ENCODE results near the gene SLC35F3.

DNA sequence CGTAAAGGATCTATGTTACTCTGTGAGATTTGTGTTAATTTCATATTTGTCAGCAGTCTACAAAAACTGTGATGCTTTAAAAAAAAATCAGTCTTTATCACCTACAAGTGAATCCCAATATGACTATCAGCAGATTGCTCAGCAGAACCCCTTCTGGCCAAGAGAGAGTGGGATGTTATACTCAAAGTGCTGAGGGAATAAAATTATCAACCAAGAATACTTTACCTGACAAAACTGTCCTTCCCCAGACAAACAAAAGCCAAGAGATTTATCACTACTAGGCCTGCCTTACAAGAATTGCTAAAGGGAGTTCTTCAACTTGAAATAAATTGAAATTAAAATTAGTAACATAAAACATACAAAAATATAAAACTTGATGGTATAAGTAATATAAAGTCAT is 105.2 kb downstream of the SLC35F3 start:
- TF ChIP-seq, protein P1, sequence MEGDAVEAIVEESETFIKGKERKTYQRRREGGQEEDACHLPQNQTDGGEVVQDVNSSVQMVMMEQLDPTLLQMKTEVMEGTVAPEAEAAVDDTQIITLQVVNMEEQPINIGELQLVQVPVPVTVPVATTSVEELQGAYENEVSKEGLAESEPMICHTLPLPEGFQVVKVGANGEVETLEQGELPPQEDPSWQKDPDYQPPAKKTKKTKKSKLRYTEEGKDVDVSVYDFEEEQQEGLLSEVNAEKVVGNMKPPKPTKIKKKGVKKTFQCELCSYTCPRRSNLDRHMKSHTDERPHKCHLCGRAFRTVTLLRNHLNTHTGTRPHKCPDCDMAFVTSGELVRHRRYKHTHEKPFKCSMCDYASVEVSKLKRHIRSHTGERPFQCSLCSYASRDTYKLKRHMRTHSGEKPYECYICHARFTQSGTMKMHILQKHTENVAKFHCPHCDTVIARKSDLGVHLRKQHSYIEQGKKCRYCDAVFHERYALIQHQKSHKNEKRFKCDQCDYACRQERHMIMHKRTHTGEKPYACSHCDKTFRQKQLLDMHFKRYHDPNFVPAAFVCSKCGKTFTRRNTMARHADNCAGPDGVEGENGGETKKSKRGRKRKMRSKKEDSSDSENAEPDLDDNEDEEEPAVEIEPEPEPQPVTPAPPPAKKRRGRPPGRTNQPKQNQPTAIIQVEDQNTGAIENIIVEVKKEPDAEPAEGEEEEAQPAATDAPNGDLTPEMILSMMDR (conservative IDR thresholded peaks at IDR 0.05; ENCODE audit: low read depth, low read length) = no peak
- no peak for TF ChIP-seq EZH2 (IDR thresholded peaks at IDR 0.05; ENCODE audit: borderline replicate concordance, low read depth, low read length, poor library complexity, severe bottlenecking)
